B cell (primary cell): ENCODE data around the gene WDR18. TPM values are rescaled to one million over a fixed set of nuclear protein-coding genes. Genes with fewer than 3 reads are reported as not detected.

Experiments
- ATAC-seq: fragments of 200-7000 bp; cut with Tn5 transposase; one replicate; pipeline ENCODE4 v1.10.0; 2021; ENCODE audit warnings: low read depth, mild to moderate bottlenecking, moderate number of reproducible peaks, moderate library complexity
- CTCF ChIA-PET: fragments of 350-600 bp; sonication (Branson Sonifier 250); formaldehyde crosslinking; loops from one replicate; lab custom pipeline; 2021; ENCODE audit warnings: antibody characterized with exemption, inconsistent platforms; lab: Charles Lee
- POLR2A ChIA-PET: fragments of 350-600 bp; sonication (Branson Sonifier 250); formaldehyde crosslinking; loops from one replicate; lab custom pipeline; 2021; ENCODE audit warnings: antibody characterized with exemption; lab: Charles Lee
- DNase-seq: peaks from one replicate; pipeline ENCODE4 v3.0.0; 2013
- H2AFZ ChIP-seq: 2 replicates; pipeline ENCODE4 v1.6.1; 2012; ENCODE audit warnings: mild to moderate bottlenecking, low read depth, low read length; ENCODE audit not compliant: insufficient read depth, poor library complexity, severe bottlenecking
- H3K27ac ChIP-seq, 2 donors: 1 replicate in 1 of 2; 2 replicates in 1 of 2; pipeline ENCODE4 v1.5.1; 2012 to 2013; ENCODE audit warnings: low read length in 2 of 2, mild to moderate bottlenecking in 2 of 2, moderate library complexity in 1 of 2
- H3K27me3 ChIP-seq, 4 experiments: fragments of 200-600 bp in 1 of 4; sonication (generic) in 1 of 4; replicated peaks in 1 of 4; 1 replicate in 2 of 4; 2 replicates in 2 of 4; pipeline versions ENCODE4 v1.6.1 to v1.7.0; 2013 to 2016; ENCODE audit warnings: low read length in 3 of 4, mild to moderate bottlenecking in 2 of 4, mixed read lengths in 1 of 4, moderate library complexity in 1 of 4; ENCODE audit not compliant: insufficient read depth in 4 of 4, control insufficient read depth in 3 of 4; ENCODE audit errors: control extremely low read depth in 1 of 4
- H3K36me3 ChIP-seq, 2 experiments: replicated peaks in 1 of 2; 1 replicate in 1 of 2; 2 replicates in 1 of 2; pipeline versions ENCODE4 v1.6.1 to v1.7.1; 2013; ENCODE audit warnings: low read length in 1 of 2; ENCODE audit not compliant: insufficient read depth in 2 of 2, control insufficient read depth in 1 of 2; ENCODE audit errors: control extremely low read depth in 1 of 2, extremely low read depth in 1 of 2
- H3K4me1 ChIP-seq, 2 donors: fragments of 200-600 bp in 1 of 2; sonication (generic) in 1 of 2; 1 replicate in 1 of 2; 2 replicates in 1 of 2; pipeline versions ENCODE4 v1.5.1 to v1.6.1; 2013 to 2017; ENCODE audit warnings: low read length in 2 of 2; ENCODE audit not compliant: control insufficient read depth in 2 of 2, insufficient read depth in 2 of 2
- H3K4me2 ChIP-seq: replicated peaks from 2 replicates; pipeline ENCODE3; 2012; ENCODE audit warnings: mild to moderate bottlenecking, low read depth, low read length; ENCODE audit not compliant: poor library complexity, severe bottlenecking
- H3K4me3 ChIP-seq, 5 experiments: fragments of 200-600 bp in 1 of 5; sonication (generic) in 1 of 5; 1 replicate in 3 of 5; 2 replicates in 2 of 5; pipeline versions ENCODE4 v1.5.1 to v1.7.0; 2011 to 2016; ENCODE audit warnings: low read length in 4 of 5, mild to moderate bottlenecking in 4 of 5, low read depth in 2 of 5, control low read depth in 1 of 5, moderate library complexity in 1 of 5; ENCODE audit not compliant: insufficient read depth in 1 of 5; ENCODE audit errors: control extremely low read depth in 1 of 5, extremely low read depth in 1 of 5
- H3K79me2 ChIP-seq: fragments of 200-600 bp; sonication (generic); one replicate; pipeline ENCODE4 v1.6.0; 2016; ENCODE audit warnings: low read length; ENCODE audit not compliant: control insufficient read depth, insufficient read depth
- H3K9ac ChIP-seq: fragments of 200-600 bp; sonication (generic); 2 replicates; pipeline ENCODE4 v1.6.1; 2017; ENCODE audit warnings: mild to moderate bottlenecking, low read length, moderate library complexity
- H3K9me3 ChIP-seq, 3 donors: one replicate each; pipeline versions ENCODE4 v1.6.1 to v1.7.1; 2013; ENCODE audit warnings: low read length in 2 of 3; ENCODE audit not compliant: control insufficient read depth in 2 of 3, insufficient read depth in 1 of 3; ENCODE audit errors: control extremely low read depth in 1 of 3
- H4K20me1 ChIP-seq: 2 replicates; pipeline ENCODE4 v1.6.0; 2012; ENCODE audit warnings: mild to moderate bottlenecking, low read length; ENCODE audit not compliant: insufficient read depth, control insufficient read depth, poor library complexity, severe bottlenecking
- H3K27ac Mint-ChIP-seq: one replicate; pipeline ENCODE4 v1.8.0; 2021; ENCODE audit warnings: mixed read lengths
- H3K27me3 Mint-ChIP-seq: one replicate; pipeline ENCODE4 v1.8.0; 2021; ENCODE audit warnings: mixed read lengths
- H3K4me1 Mint-ChIP-seq: one replicate; pipeline ENCODE4 v1.8.0; 2021; ENCODE audit warnings: mixed read lengths
- H3K4me3 Mint-ChIP-seq: one replicate; pipeline ENCODE4 v1.8.0; 2021; ENCODE audit warnings: mixed read lengths
- H3K9me3 Mint-ChIP-seq: one replicate; pipeline ENCODE4 v1.8.0; 2022; ENCODE audit warnings: mixed read lengths; ENCODE audit not compliant: insufficient read depth
- EZH2 ChIP-seq: IDR thresholded peaks from 2 replicates; pipeline ENCODE4 v1.6.1; 2012; ENCODE audit warnings: borderline replicate concordance, low read depth, mild to moderate bottlenecking, moderate library complexity, low read length; ENCODE audit not compliant: insufficient read depth, poor library complexity, severe bottlenecking
- WGBS: methylation state at CpG from one replicate; pipeline ENCODE4 v1.1.5; 2013; ENCODE audit warnings: missing lambda C conversion rate; ENCODE audit not compliant: insufficient coverage; 5-methylcytosine and 5-hydroxymethylcytosine counted together
- intact Hi-C: fragments of 100-400 bp; cut with micrococcal nuclease; formaldehyde crosslinking; loops from one replicate; pipeline ENCODE4 v1.10.0; 2022
- polyA plus RNA-seq: library from polyadenylated mRNA; depleted of rRNA; stranded (reverse); fragments of >200 nt; gene quantifications from 2 replicates; pipeline ENCODE4 v1.2.3, GENCODE V29; 2012
- total RNA-seq, 2 donors: library from RNA; stranded (reverse); fragments of 120-200 nt in 1 of 2; gene quantifications; 1 replicate in 1 of 2; 2 replicates in 1 of 2; pipeline versions ENCODE4 v1.2.3 to v1.2.4, GENCODE V29; 2013 to 2022
- TF ChIP-seq, protein P1 (sequence below): fragments of 200-600 bp; IDR thresholded peaks from one replicate; pipeline ENCODE4 v1.8.0; 2022; ENCODE audit warnings: antibody characterized with exemption, mild to moderate bottlenecking

The WDR18 gene
- total and polyA plus RNA-seq, 2 donors (not counting 1 experiment from before 2014, with no cell fraction given) = 48.5 to 60.5 TPM

DNA sequence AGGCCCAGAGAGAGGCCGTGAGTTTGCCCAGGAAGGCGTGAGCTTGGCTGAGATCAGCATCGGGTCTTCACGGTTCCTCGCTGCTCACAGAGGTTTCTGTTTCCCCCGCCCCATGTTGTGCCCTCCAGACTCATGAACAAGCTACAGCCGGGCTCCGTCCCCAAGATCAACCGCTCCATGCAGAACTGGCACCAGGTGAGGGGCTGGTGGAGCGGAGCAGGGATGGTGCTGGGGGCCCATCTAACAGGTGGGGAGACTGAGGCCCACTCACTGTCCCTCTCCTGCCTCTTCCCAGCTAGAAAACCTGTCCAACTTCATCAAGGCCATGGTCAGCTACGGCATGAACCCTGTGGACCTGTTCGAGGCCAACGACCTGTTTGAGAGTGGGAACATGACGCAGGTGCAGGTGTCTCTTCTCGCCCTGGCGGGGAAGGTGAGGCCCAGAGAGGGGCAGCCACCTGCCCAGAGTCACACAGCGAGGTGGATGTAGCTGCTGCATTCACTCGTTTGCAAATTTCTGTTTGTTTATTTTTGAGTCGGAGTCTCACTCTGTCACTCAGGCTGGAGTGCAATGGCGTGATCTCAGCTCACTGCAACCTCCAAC is 48.2 kb downstream of the WDR18 start:
- Histone ChIP-seq H3K36me3 (peaks cover 0 to 54% of the 10 kb centered on the region in 2 experiments), H3K4me3 (no peak overlapping the region), H3K27me3 (no peaks in the 10 kb centered on the region), H3K9ac (no peak overlapping the region), H3K27ac (no peak overlapping the region), H2AFZ (no peak overlapping the region), H4K20me1 (peaks cover 73% of the 10 kb centered on the region), H3K9me3 (no peaks in the 10 kb centered on the region), H3K4me1 (peaks cover 23 to 46% of the 10 kb centered on the region in 2 donors), H3K79me2 (peaks cover 51% of the 10 kb centered on the region), H3K4me2 (no peak overlapping the region)
- DNase-seq = no peak
- ChIA-PET CTCF (interaction anchor here (0.7 to 1.2 kb wide), 2 partner anchors 34 to 39 kb away, joined by 3 to 4 read pairs; partner anchors contain the start of gene ARHGAP45), POLR2A (interaction anchor here (0.7 to 0.9 kb wide), 4 partner anchors 16 to 372 kb away, joined by 4 to 7 read pairs (median 6); no protein-coding TSS in a partner anchor)
- Mint-ChIP-seq H3K9me3 (no peaks in the 10 kb centered on the region), H3K4me1 (peaks cover 34% of the 10 kb centered on the region), H3K27me3 (no peaks in the 10 kb centered on the region), H3K27ac (no peak overlapping the region), H3K4me3 (no peak overlapping the region)
- intact Hi-C loops = no loop called here
- TF ChIP-seq, protein P1, sequence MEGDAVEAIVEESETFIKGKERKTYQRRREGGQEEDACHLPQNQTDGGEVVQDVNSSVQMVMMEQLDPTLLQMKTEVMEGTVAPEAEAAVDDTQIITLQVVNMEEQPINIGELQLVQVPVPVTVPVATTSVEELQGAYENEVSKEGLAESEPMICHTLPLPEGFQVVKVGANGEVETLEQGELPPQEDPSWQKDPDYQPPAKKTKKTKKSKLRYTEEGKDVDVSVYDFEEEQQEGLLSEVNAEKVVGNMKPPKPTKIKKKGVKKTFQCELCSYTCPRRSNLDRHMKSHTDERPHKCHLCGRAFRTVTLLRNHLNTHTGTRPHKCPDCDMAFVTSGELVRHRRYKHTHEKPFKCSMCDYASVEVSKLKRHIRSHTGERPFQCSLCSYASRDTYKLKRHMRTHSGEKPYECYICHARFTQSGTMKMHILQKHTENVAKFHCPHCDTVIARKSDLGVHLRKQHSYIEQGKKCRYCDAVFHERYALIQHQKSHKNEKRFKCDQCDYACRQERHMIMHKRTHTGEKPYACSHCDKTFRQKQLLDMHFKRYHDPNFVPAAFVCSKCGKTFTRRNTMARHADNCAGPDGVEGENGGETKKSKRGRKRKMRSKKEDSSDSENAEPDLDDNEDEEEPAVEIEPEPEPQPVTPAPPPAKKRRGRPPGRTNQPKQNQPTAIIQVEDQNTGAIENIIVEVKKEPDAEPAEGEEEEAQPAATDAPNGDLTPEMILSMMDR = no peak
- TF ChIP-seq EZH2 = no peak
- 90% methylated on average over 18 of the region's 20 CpGs for WGBS
- no peak for ATAC-seq

DNA sequence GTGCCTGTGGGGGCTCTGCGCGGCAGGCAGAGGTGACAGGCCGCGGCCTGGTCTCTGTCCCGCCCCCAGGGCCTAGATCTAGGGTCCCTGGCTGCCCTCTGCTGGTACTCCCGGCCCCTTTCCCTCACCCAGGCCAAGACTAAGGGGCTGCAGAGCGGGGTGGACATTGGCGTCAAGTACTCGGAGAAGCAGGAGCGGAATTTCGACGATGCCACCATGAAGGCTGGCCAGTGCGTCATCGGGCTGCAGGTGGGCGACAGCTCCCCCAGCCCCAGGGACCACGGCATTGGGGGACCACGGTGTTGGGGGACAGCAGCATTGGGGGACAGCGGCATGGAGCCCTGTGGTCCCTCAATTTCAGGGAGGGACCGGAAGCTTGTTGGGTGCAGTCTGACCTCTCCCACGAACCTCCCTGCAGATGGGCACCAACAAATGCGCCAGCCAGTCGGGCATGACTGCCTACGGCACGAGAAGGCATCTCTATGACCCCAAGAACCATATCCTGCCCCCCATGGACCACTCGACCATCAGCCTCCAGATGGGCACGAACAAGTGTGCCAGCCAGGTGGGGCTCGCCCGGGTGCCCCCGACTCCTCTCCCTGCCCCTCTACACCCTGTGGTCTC is 52.0 kb downstream of the WDR18 start:
- no peaks in the 10 kb centered on the region for H3K27me3 ChIP-seq
- H3K9me3 Mint-ChIP-seq = no peaks in the 10 kb centered on the region
- ChIA-PET POLR2A (interaction anchor here (1.6 to 6.8 kb wide), 3 partner anchors 8 to 52 kb away, joined by 4 to 91 read pairs (median 11); partner anchors contain the start of gene CNN2), CTCF (interaction anchor here (1.2 to 4.5 kb wide), 4 partner anchors 9 to 30 kb away, joined by 4 to 35 read pairs (median 18); partner anchors contain the start of genes ARHGAP45, CNN2 and RNU6-2)
- H3K4me3 Mint-ChIP-seq = no peak overlapping the region
- H3K4me1 ChIP-seq = peaks cover 30 to 55% of the 10 kb centered on the region in 2 donors
- H4K20me1 ChIP-seq = peaks cover 50% of the 10 kb centered on the region
- no peak overlapping the region for H3K9ac ChIP-seq
- no peak for DNase-seq
- H3K4me2 ChIP-seq = peak overlapping the region; percentile 17
- H3K27ac ChIP-seq = no peak overlapping the region
- WGBS = 80% methylated on average over 28 of the region's 29 CpGs
- no peaks in the 10 kb centered on the region for H3K27me3 Mint-ChIP-seq
- peak overlapping the region; percentile 99 for H3K27ac Mint-ChIP-seq
- H3K36me3 ChIP-seq = peaks cover 0 to 42% of the 10 kb centered on the region in 2 experiments
- no peak overlapping the region for H3K4me3 ChIP-seq
- peaks cover 49% of the 10 kb centered on the region for H3K4me1 Mint-ChIP-seq
- TF ChIP-seq EZH2 = no peak
- TF ChIP-seq, protein P1 = no peak
- ATAC-seq = no peak
- intact Hi-C loops = no loop called here
- H3K79me2 ChIP-seq = peaks cover 28% of the 10 kb centered on the region
- no peaks in the 10 kb centered on the region for H3K9me3 ChIP-seq
- H2AFZ ChIP-seq = no peak overlapping the region
